Astrocyte (in vitro differentiated cells and primary cell): ENCODE measurements around the gene CXCL8. TPM values are rescaled to one million over a fixed set of nuclear protein-coding genes. Genes with fewer than 3 reads are reported as not detected.

Source experiments
- DNase-seq: peaks from one replicate; pipeline ENCODE4 v3.0.0-alpha.2; 2010; ENCODE audit warnings: low read depth
- FAIRE-seq: peaks from 2 replicates; lab custom pipeline; 2011; peaks lifted over from hg19 to GRCh38; lab: Jason Lieb, UNC
- H2AFZ ChIP-seq: 2 replicates; pipeline ENCODE4 v1.6.0; 2012; ENCODE audit warnings: low read depth, low read length, inconsistent platforms
- H3K27ac ChIP-seq: 2 replicates; pipeline ENCODE4 v1.5.1; 2011; ENCODE audit warnings: low read depth, low read length, inconsistent platforms
- H3K27me3 ChIP-seq: 2 replicates; pipeline ENCODE4 v1.6.0; 2011; ENCODE audit warnings: low read length, inconsistent platforms; ENCODE audit not compliant: insufficient read depth
- H3K36me3 ChIP-seq: 2 replicates; pipeline ENCODE4 v1.5.1; 2011; ENCODE audit warnings: low read length, inconsistent platforms; ENCODE audit not compliant: insufficient read depth
- H3K4me1 ChIP-seq: 2 replicates; pipeline ENCODE4 v1.5.1; 2011; ENCODE audit warnings: low read length, inconsistent platforms; ENCODE audit not compliant: insufficient read depth
- H3K4me2 ChIP-seq: 2 replicates; pipeline ENCODE4 v1.6.0; 2012; ENCODE audit warnings: low read length, inconsistent platforms
- H3K4me3 ChIP-seq: 2 replicates; pipeline ENCODE4 v1.5.1; 2011; ENCODE audit warnings: low read depth, mild to moderate bottlenecking, low read length, inconsistent platforms; ENCODE audit not compliant: insufficient read depth
- H3K79me2 ChIP-seq: 2 replicates; pipeline ENCODE4 v1.6.0; 2012; ENCODE audit warnings: mild to moderate bottlenecking, low read length, inconsistent platforms; ENCODE audit not compliant: insufficient read depth
- H3K9ac ChIP-seq: 2 replicates; pipeline ENCODE4 v1.6.0; 2012; ENCODE audit warnings: mild to moderate bottlenecking, low read length, inconsistent platforms
- H3K9me3 ChIP-seq: 2 replicates; pipeline ENCODE4 v1.5.1; 2012; ENCODE audit warnings: low read depth, mild to moderate bottlenecking, low read length, inconsistent platforms; ENCODE audit not compliant: insufficient read depth
- H4K20me1 ChIP-seq: 2 replicates; pipeline ENCODE4 v1.6.0; 2012; ENCODE audit warnings: low read length, inconsistent platforms; ENCODE audit not compliant: insufficient read depth
- H3K27ac Mint-ChIP-seq: one replicate; pipeline ENCODE4 v1.8.0; 2021; ENCODE audit warnings: mild to moderate bottlenecking, mixed read lengths; ENCODE audit not compliant: unreplicated experiment
- H3K27me3 Mint-ChIP-seq: one replicate; pipeline ENCODE4 v1.8.0; 2021; ENCODE audit warnings: low read depth, mixed read lengths; ENCODE audit not compliant: unreplicated experiment
- H3K36me3 Mint-ChIP-seq: one replicate; pipeline ENCODE4 v1.8.0; 2021; ENCODE audit warnings: low read depth, mixed read lengths; ENCODE audit not compliant: unreplicated experiment
- H3K4me1 Mint-ChIP-seq: one replicate; pipeline ENCODE4 v1.8.0; 2021; ENCODE audit warnings: low read depth, mixed read lengths; ENCODE audit not compliant: unreplicated experiment
- H3K4me3 Mint-ChIP-seq: one replicate; pipeline ENCODE4 v1.8.0; 2021; ENCODE audit warnings: mild to moderate bottlenecking, moderate library complexity, mixed read lengths; ENCODE audit not compliant: unreplicated experiment
- H3K9me3 Mint-ChIP-seq: one replicate; pipeline ENCODE4 v1.8.0; 2021; ENCODE audit warnings: mild to moderate bottlenecking, mixed read lengths; ENCODE audit not compliant: unreplicated experiment
- EZH2 ChIP-seq: IDR thresholded peaks from 2 replicates; pipeline ENCODE4 v1.6.1; 2012; ENCODE audit warnings: mild to moderate bottlenecking, low read length, inconsistent platforms; ENCODE audit not compliant: insufficient read depth
- total RNA-seq: library from RNA; stranded (reverse); gene quantifications from 2 replicates; pipeline ENCODE4 v1.2.1, GENCODE V29; 2021
- TF ChIP-seq, protein P1 (sequence below): IDR thresholded peaks from 2 replicates; pipeline ENCODE4 v1.5.1; 2011; ENCODE audit warnings: low read depth, mild to moderate bottlenecking, inconsistent platforms, low read length, moderate library complexity; ENCODE audit not compliant: insufficient read depth

Gene CXCL8
- total RNA-seq, 1 donor from 2014 or later, result 1.5 TPM

DNA sequence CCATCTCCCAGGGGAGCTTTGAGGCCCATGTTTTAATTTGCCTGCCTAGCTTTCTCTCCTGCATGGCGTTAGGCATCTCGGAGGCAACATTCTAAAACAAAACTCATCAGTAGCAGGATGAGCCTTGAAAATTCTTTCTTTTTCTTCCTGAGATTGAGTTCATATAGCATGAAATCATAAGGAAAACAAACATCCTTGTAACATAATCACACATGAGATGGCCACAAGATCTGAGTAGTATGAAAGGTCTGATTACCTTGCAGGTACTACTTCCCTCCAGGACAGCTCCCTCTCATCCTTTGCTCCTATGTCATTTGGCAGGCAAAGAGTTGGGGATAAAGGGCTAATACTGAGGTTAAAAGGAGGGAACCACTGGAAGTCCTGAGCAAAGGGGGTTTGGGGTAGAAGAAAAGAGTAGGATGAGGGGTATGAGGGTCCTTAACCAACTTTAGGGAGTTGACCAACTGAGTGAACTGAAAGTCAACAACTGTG is 37.5 kb upstream of the CXCL8 start:
- TF ChIP-seq, protein P1, sequence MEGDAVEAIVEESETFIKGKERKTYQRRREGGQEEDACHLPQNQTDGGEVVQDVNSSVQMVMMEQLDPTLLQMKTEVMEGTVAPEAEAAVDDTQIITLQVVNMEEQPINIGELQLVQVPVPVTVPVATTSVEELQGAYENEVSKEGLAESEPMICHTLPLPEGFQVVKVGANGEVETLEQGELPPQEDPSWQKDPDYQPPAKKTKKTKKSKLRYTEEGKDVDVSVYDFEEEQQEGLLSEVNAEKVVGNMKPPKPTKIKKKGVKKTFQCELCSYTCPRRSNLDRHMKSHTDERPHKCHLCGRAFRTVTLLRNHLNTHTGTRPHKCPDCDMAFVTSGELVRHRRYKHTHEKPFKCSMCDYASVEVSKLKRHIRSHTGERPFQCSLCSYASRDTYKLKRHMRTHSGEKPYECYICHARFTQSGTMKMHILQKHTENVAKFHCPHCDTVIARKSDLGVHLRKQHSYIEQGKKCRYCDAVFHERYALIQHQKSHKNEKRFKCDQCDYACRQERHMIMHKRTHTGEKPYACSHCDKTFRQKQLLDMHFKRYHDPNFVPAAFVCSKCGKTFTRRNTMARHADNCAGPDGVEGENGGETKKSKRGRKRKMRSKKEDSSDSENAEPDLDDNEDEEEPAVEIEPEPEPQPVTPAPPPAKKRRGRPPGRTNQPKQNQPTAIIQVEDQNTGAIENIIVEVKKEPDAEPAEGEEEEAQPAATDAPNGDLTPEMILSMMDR, result no peak
- TF ChIP-seq EZH2, result no peak
- Mint-ChIP-seq H3K27me3 (no peaks in the 10 kb centered on the region), H3K4me3 (no peak overlapping the region), H3K36me3 (no peaks in the 10 kb centered on the region), H3K9me3 (no peaks in the 10 kb centered on the region), H3K27ac (peak overlapping the region; percentile 87), H3K4me1 (peaks cover 44% of the 10 kb centered on the region)
- Histone ChIP-seq H3K36me3 (no peaks in the 10 kb centered on the region), H3K4me2 (peak overlapping the region; percentile 16), H3K4me3 (no peak overlapping the region), H4K20me1 (no peaks in the 10 kb centered on the region), H3K9ac (no peak overlapping the region), H3K27me3 (no peaks in the 10 kb centered on the region), H2AFZ (no peak overlapping the region), H3K9me3 (no peaks in the 10 kb centered on the region), H3K27ac (no peak overlapping the region), H3K79me2 (no peaks in the 10 kb centered on the region), H3K4me1 (peaks cover 45% of the 10 kb centered on the region)
- DNase-seq (no peak), FAIRE-seq (no peak)

DNA sequence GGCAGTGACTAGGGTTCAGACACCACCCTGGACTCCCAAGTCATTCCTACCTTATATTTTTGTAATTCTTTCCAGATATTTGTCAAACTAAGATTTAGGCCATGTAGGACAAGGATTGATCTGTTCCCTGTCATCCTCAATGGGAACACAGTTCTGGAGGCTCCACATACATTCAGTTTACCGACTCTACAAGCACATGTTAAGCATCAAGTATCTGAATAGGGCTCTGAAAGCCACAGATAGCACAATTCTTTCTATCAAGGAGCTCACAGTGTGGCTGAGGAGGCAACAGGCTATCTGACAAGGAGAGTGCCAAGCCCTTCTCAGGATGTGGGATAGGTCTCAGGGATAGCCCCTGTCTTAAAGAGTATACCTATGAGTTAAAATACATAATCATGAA is 37.0 kb upstream of the CXCL8 start:
- no peaks in the 10 kb centered on the region for H3K36me3 Mint-ChIP-seq

More for the DNA sequence above, 37.0 kb upstream of the CXCL8 start:
- Histone ChIP-seq H3K79me2 (no peaks in the 10 kb centered on the region), H3K27ac (no peak overlapping the region), H3K4me2 (no peak overlapping the region), H3K4me1 (peaks cover 50% of the 10 kb centered on the region), H3K9ac (no peak overlapping the region), H3K9me3 (no peaks in the 10 kb centered on the region), H3K4me3 (no peak overlapping the region), H3K36me3 (no peaks in the 10 kb centered on the region), H3K27me3 (no peaks in the 10 kb centered on the region), H2AFZ (no peak overlapping the region), H4K20me1 (no peaks in the 10 kb centered on the region)
- no peak overlapping the region for H3K4me3 Mint-ChIP-seq
- H3K27ac Mint-ChIP-seq, result peak overlapping the region; percentile 87
- H3K27me3 Mint-ChIP-seq, result no peaks in the 10 kb centered on the region
- no peak for TF ChIP-seq EZH2
- TF ChIP-seq, protein P1, result no peak
- DNase-seq (no peak), FAIRE-seq (peak; percentile 29)
- peaks cover 46% of the 10 kb centered on the region for H3K4me1 Mint-ChIP-seq
- no peaks in the 10 kb centered on the region for H3K9me3 Mint-ChIP-seq
